SK-N-SH (cell line): Measurements from ENCODE around the gene GDF9. TPM values are rescaled to one million over a fixed set of nuclear protein-coding genes. Genes with fewer than 3 reads are reported as not detected.

Experiments
- CTCF ChIA-PET: fragments of 300-600, 350-600 bp; formaldehyde crosslinking; extraction: SDS; loops from one replicate; lab custom pipeline; 2021; lab: Yijun Ruan, JAX
- POLR2A ChIA-PET: fragments of 350-600 bp; sonication (Branson Sonifier 250); formaldehyde crosslinking; extraction: SDS; loops from one replicate; lab custom pipeline; 2020; ENCODE audit warnings: antibody characterized with exemption, inconsistent platforms; lab: Yijun Ruan, JAX
- DNase-seq: peaks from one replicate; pipeline ENCODE4 v3.0.0; 2012
- H2AFZ ChIP-seq: fragments of 200-600 bp; sonication (generic); 2 replicates; pipeline ENCODE4 v1.8.1; 2016; ENCODE audit warnings: antibody characterized with exemption, mild to moderate bottlenecking, low read depth
- H3F3A ChIP-seq: fragments of 200-600 bp; sonication (generic); replicated peaks from 2 replicates; pipeline ENCODE3; 2016; ENCODE audit warnings: antibody characterized with exemption, mild to moderate bottlenecking; ENCODE audit not compliant: insufficient read depth
- H3K27ac ChIP-seq, 2 experiments: fragments of 200-500 bp in 1 of 2; fragments of 200-600 bp in 1 of 2; sonication (Bioruptor generic) in 1 of 2; sonication (generic), shearing (Covaris generic) in 1 of 2; 2 replicates each; pipeline versions ENCODE4 v1.5.1 to v1.6.1; 2014 to 2016; ENCODE audit warnings: low read depth in 2 of 2, inconsistent platforms in 1 of 2, low read length in 1 of 2, mild to moderate bottlenecking in 1 of 2, mixed read lengths in 1 of 2
- H3K27me3 ChIP-seq: fragments of 200-600 bp; sonication (generic), shearing (Covaris generic); 2 replicates; pipeline ENCODE4 v1.6.1; 2016; ENCODE audit warnings: mixed run types; ENCODE audit not compliant: insufficient read depth
- H3K36me3 ChIP-seq, 2 experiments: fragments of 200-500 bp in 1 of 2; fragments of 200-600 bp in 1 of 2; sonication (Bioruptor generic) in 1 of 2; sonication (generic) in 1 of 2; replicated peaks in 1 of 2; 2 replicates each; pipeline versions ENCODE3 to v1.5.1; 2014 to 2016; ENCODE audit warnings: low read length in 1 of 2, mild to moderate bottlenecking in 1 of 2; ENCODE audit not compliant: insufficient read depth in 2 of 2, control insufficient read depth in 1 of 2
- H3K4me1 ChIP-seq, 2 experiments: fragments of 200-500 bp in 1 of 2; fragments of 200-600 bp in 1 of 2; sonication (Bioruptor generic) in 1 of 2; sonication (generic), shearing (Covaris generic) in 1 of 2; 2 replicates each; pipeline versions ENCODE4 v1.5.1 to v1.6.1; 2014 to 2016; ENCODE audit warnings: low read depth in 1 of 2, low read length in 1 of 2, mixed run types in 1 of 2; ENCODE audit not compliant: insufficient read depth in 2 of 2, control insufficient read depth in 1 of 2
- H3K4me2 ChIP-seq: fragments of 200-600 bp; sonication (generic), shearing (Covaris generic); 2 replicates; pipeline ENCODE4 v1.6.1; 2017; ENCODE audit warnings: mixed run types
- H3K4me3 ChIP-seq, 2 experiments: fragments of 200-500 bp in 1 of 2; fragments of 200-600 bp in 1 of 2; sonication (Bioruptor generic) in 1 of 2; sonication (generic), shearing (Covaris generic) in 1 of 2; 2 replicates each; pipeline versions ENCODE4 v1.5.1 to v1.8.1; 2014 to 2016; ENCODE audit warnings: low read depth in 2 of 2, inconsistent platforms in 1 of 2, low read length in 1 of 2, mild to moderate bottlenecking in 1 of 2, mixed read lengths in 1 of 2, moderate library complexity in 1 of 2
- H3K79me2 ChIP-seq: fragments of 200-600 bp; sonication (generic); 2 replicates; pipeline ENCODE4 v1.8.1; 2017; ENCODE audit warnings: mild to moderate bottlenecking; ENCODE audit not compliant: insufficient read depth
- H3K9ac ChIP-seq: fragments of 200-600 bp; sonication (generic); 2 replicates; pipeline ENCODE4 v1.6.1; 2017; ENCODE audit warnings: mixed run types
- H3K9me2 ChIP-seq: fragments of 200-600 bp; sonication (generic); 2 replicates; pipeline ENCODE4 v1.6.1; 2017; ENCODE audit warnings: mixed run types
- H3K9me3 ChIP-seq: fragments of 200-600 bp; sonication (generic); 2 replicates; pipeline ENCODE4 v1.6.1; 2017; ENCODE audit warnings: mixed run types, mild to moderate bottlenecking, moderate library complexity
- H4K20me1 ChIP-seq: fragments of 200-600 bp; sonication (generic); 2 replicates; pipeline ENCODE4 v1.6.1; 2017; ENCODE audit warnings: mild to moderate bottlenecking, mixed run types; ENCODE audit not compliant: insufficient read depth
- CHD2 ChIP-seq: fragments of 150-350 bp; IDR thresholded peaks from 2 replicates; pipeline ENCODE4 v1.6.1; 2018; ENCODE audit warnings: low read length; ENCODE audit not compliant: partially characterized antibody
- ELF1 ChIP-seq: IDR thresholded peaks from 2 replicates; pipeline ENCODE4 v1.4.0; 2012
- EZH2phosphoT487 ChIP-seq: fragments of 200-600 bp; sonication (generic); IDR thresholded peaks from 2 replicates; pipeline ENCODE4 v1.6.1; 2017; ENCODE audit warnings: low read depth, mixed run types, mild to moderate bottlenecking, antibody characterized with exemption, moderate library complexity, borderline replicate concordance
- FOXM1 ChIP-seq: IDR thresholded peaks from 2 replicates; pipeline ENCODE4 v1.4.0; 2012; ENCODE audit warnings: low read depth, mild to moderate bottlenecking
- GABPA ChIP-seq: IDR thresholded peaks from 2 replicates; pipeline ENCODE4 v1.4.0; 2012; ENCODE audit warnings: low read depth, mild to moderate bottlenecking
- GATA2 ChIP-seq: sonication (generic); formaldehyde crosslinking; IDR thresholded peaks from 2 replicates; pipeline ENCODE4 v1.5.0; 2020; ENCODE audit warnings: mild to moderate bottlenecking, missing genetic modification reagents
- MEF2A ChIP-seq: IDR thresholded peaks from 2 replicates; pipeline ENCODE4 v1.4.0; 2012; ENCODE audit warnings: low read depth, borderline replicate concordance
- MXI1 ChIP-seq: IDR thresholded peaks from 2 replicates; pipeline ENCODE4 v1.6.1; 2012; ENCODE audit warnings: mild to moderate bottlenecking, low read depth, low read length, improper control_type of control experiment
- NFIC ChIP-seq: IDR thresholded peaks from 2 replicates; pipeline ENCODE4 v1.4.0; 2012; ENCODE audit warnings: borderline replicate concordance
- NRF1 ChIP-seq: IDR thresholded peaks from 2 replicates; pipeline ENCODE4 v1.6.1; 2012; ENCODE audit warnings: low read depth, mild to moderate bottlenecking, low read length
- RCOR1 ChIP-seq: fragments of 150-350 bp; IDR thresholded peaks from 2 replicates; pipeline ENCODE4 v1.6.1; 2017; ENCODE audit warnings: antibody characterized with exemption, low read length
- RFX5 ChIP-seq: IDR thresholded peaks from 2 replicates; pipeline ENCODE4 v1.6.1; 2012; ENCODE audit warnings: mild to moderate bottlenecking, improper control_type of control experiment, low read length
- RXRA ChIP-seq: IDR thresholded peaks from 2 replicates; pipeline ENCODE4 v1.4.0; 2012; ENCODE audit warnings: low read depth, mild to moderate bottlenecking, borderline replicate concordance
- SIN3A ChIP-seq: IDR thresholded peaks from 2 replicates; pipeline ENCODE4 v1.6.1; 2012; ENCODE audit warnings: low read depth, mild to moderate bottlenecking, low read length, moderate library complexity, borderline replicate concordance
- SMC3 ChIP-seq: IDR thresholded peaks from 2 replicates; pipeline ENCODE4 v1.6.1; 2012; ENCODE audit warnings: low read depth, low read length, improper control_type of control experiment
- TAF1 ChIP-seq: IDR thresholded peaks from 2 replicates; pipeline ENCODE4 v1.6.1; 2012; ENCODE audit warnings: low read depth, mild to moderate bottlenecking, low read length, moderate library complexity, borderline replicate concordance
- TCF12 ChIP-seq: IDR thresholded peaks from 2 replicates; pipeline ENCODE4 v1.4.0; 2012
- USF1 ChIP-seq: IDR thresholded peaks from 2 replicates; pipeline ENCODE4 v1.4.0; 2012; ENCODE audit warnings: low read depth, borderline replicate concordance
- YY1 ChIP-seq: IDR thresholded peaks from 2 replicates; pipeline ENCODE4 v1.4.0; 2012; ENCODE audit warnings: low read depth, mild to moderate bottlenecking
- WGBS: methylation state at CpG from one replicate; pipeline ENCODE4 v1.1.6; 2017; ENCODE audit warnings: low lambda C conversion rate; 5-methylcytosine and 5-hydroxymethylcytosine counted together
- polyA plus RNA-seq, 3 experiments: library from polyadenylated mRNA; depleted of rRNA; stranded (reverse); fragments of >200 nt; gene quantifications; 2 replicates each; pipeline ENCODE4 v1.2.3, GENCODE V29; 2012
- TF ChIP-seq, protein P1 (sequence below): IDR thresholded peaks from 2 replicates; pipeline ENCODE4 v1.4.0; 2012; ENCODE audit warnings: low read depth, borderline replicate concordance
- TF ChIP-seq, protein P2 (sequence below): IDR thresholded peaks from 2 replicates; pipeline ENCODE4; 2012

Gene GDF9
- polyA plus RNA-seq, 1 of the 3 experiments (the other 2 are of a cell fraction): 0.82 TPM

DNA sequence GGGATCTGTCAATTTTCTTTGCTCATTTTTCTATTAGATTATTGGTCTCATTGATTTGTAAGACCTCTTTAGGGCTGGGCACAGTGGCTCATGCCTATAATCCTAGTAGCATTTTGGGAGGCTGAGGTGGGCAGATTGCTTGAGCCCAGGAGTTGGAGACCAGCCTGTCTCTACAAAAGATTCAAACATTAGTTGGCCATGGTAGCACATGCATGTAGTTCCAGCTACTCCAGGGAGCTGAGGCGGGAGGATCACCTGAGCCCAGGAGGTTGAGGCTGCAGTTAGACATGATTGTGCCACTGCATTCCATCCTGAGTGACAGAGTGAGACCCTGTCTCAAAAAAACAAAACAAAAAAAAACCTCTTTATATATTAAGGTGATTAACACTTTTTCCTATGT, 29.4 kb downstream of the GDF9 start:
- Histone ChIP-seq H3K9me2 (no peaks in the 10 kb centered on the region), H3K27ac (no peak overlapping the region), H4K20me1 (no peaks in the 10 kb centered on the region), H2AFZ (no peak overlapping the region), H3F3A (no peaks in the 10 kb centered on the region), H3K4me2 (no peak overlapping the region)
- WGBS: 92% methylated on average over 1 of the region's 1 CpG
- CTCF ChIA-PET: no interaction called here
- no peak for DNase-seq
- TF ChIP-seq NRF1: no peak
- no peak for TF ChIP-seq MXI1
- TF ChIP-seq, protein P1, sequence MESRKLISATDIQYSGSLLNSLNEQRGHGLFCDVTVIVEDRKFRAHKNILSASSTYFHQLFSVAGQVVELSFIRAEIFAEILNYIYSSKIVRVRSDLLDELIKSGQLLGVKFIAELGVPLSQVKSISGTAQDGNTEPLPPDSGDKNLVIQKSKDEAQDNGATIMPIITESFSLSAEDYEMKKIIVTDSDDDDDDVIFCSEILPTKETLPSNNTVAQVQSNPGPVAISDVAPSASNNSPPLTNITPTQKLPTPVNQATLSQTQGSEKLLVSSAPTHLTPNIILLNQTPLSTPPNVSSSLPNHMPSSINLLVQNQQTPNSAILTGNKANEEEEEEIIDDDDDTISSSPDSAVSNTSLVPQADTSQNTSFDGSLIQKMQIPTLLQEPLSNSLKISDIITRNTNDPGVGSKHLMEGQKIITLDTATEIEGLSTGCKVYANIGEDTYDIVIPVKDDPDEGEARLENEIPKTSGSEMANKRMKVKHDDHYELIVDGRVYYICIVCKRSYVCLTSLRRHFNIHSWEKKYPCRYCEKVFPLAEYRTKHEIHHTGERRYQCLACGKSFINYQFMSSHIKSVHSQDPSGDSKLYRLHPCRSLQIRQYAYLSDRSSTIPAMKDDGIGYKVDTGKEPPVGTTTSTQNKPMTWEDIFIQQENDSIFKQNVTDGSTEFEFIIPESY: no peak
- no peak for TF ChIP-seq FOXM1
- TF ChIP-seq ELF1: no peak
- TF ChIP-seq YY1: no peak
- no peak for TF ChIP-seq RFX5
- no peak for TF ChIP-seq GATA2 (CRISPR knock-in tag)
- no peak for TF ChIP-seq RXRA
- no peak for TF ChIP-seq TAF1
- TF ChIP-seq GABPA: no peak
- no peak for TF ChIP-seq RCOR1
- no peak for TF ChIP-seq NFIC
- no peak for TF ChIP-seq SMC3
- no peak for TF ChIP-seq MEF2A
- TF ChIP-seq, all 33 proteins: peak for 0
- Histone ChIP-seq H3K79me2 (no peaks in the 10 kb centered on the region), H3K9ac (no peak overlapping the region), H3K36me3 (no peaks in the 10 kb centered on the region), H3K27me3 (no peaks in the 10 kb centered on the region), H3K4me3 (no peak overlapping the region), H3K9me3 (no peaks in the 10 kb centered on the region), H3K4me1 (no peaks in the 10 kb centered on the region; a peak in 2 of 4 replicates)
- POLR2A ChIA-PET: no interaction called here

GRCh38 chr5:132834057-132834456, 32.2 kb downstream of the GDF9 start:
- no peaks in the 10 kb centered on the region for H4K20me1 ChIP-seq
- DNase-seq: no peak
- no peaks in the 10 kb centered on the region for H3K27me3 ChIP-seq
- H3K9ac ChIP-seq: no peak overlapping the region
- H3K9me3 ChIP-seq: no peaks in the 10 kb centered on the region
- CTCF ChIA-PET: interaction anchor here (0.8 to 8.7 kb wide), 2 partner anchors 15 to 27 kb away, joined by 3 to 105 read pairs; no protein-coding TSS in a partner anchor
- H3K79me2 ChIP-seq: no peaks in the 10 kb centered on the region
- no peaks in the 10 kb centered on the region for H3F3A ChIP-seq
- no peak overlapping the region for H3K4me2 ChIP-seq
- POLR2A ChIA-PET: interaction anchor here (1.0 kb wide), 1 partner anchor 32 kb away, joined by 3 read pairs; the partner anchor contains the start of genes GDF9 and UQCRQ
- no peak for TF ChIP-seq TCF12
- TF ChIP-seq, protein P2, sequence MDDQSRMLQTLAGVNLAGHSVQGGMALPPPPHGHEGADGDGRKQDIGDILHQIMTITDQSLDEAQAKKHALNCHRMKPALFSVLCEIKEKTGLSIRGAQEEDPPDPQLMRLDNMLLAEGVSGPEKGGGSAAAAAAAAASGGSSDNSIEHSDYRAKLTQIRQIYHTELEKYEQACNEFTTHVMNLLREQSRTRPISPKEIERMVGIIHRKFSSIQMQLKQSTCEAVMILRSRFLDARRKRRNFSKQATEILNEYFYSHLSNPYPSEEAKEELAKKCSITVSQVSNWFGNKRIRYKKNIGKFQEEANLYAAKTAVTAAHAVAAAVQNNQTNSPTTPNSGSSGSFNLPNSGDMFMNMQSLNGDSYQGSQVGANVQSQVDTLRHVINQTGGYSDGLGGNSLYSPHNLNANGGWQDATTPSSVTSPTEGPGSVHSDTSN: no peak
- TF ChIP-seq MEF2A: no peak
- TF ChIP-seq USF1: no peak
- no peak for TF ChIP-seq SIN3A
- TF ChIP-seq EZH2phosphoT487: no peak
- no peak for TF ChIP-seq CHD2
- H3K4me3 ChIP-seq: no peak overlapping the region
- WGBS: 94% methylated on average over 3 of the region's 3 CpGs
- peaks cover 0 to 5% of the 10 kb centered on the region in 2 experiments; a peak in 1 of 4 replicates for H3K4me1 ChIP-seq
- no peak overlapping the region for H3K27ac ChIP-seq
- no peak overlapping the region for H2AFZ ChIP-seq
- H3K36me3 ChIP-seq: no peaks in the 10 kb centered on the region
- H3K9me2 ChIP-seq: no peaks in the 10 kb centered on the region
